ENCODE measurements around the gene ADCY9. TPM values are rescaled to one million over a fixed set of nuclear protein-coding genes. Genes with fewer than 3 reads are reported as not detected.
"Not testable (repeated sequence)": the region's sequence is repeated elsewhere in the genome, so short reads cannot be mapped to it uniquely, and the experiment has no call there.

Gene ADCY9
- total RNA-seq, 1 experiment from 2014 or later: 4.7 TPM

DNA sequence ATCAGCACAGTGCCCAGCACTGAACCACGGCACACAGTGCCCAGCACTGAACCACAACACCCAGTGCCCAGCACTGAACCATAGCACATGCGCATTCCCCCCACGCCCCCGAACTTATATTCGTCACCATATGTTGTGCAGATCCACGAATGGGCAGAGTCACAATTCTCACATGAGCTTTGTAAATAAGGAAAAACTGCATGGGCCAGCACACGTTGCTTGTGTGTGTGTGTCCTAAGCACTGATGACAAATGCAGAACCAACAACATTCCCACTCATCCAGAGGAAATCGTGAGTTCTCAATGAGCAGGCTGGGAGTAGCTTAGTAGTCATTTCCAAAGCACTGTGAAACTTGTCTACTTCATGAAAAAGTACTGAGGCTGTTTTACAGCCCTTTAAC, 70.0 kb downstream of the ADCY9 start:
- TF ChIP-seq, protein P1, sequence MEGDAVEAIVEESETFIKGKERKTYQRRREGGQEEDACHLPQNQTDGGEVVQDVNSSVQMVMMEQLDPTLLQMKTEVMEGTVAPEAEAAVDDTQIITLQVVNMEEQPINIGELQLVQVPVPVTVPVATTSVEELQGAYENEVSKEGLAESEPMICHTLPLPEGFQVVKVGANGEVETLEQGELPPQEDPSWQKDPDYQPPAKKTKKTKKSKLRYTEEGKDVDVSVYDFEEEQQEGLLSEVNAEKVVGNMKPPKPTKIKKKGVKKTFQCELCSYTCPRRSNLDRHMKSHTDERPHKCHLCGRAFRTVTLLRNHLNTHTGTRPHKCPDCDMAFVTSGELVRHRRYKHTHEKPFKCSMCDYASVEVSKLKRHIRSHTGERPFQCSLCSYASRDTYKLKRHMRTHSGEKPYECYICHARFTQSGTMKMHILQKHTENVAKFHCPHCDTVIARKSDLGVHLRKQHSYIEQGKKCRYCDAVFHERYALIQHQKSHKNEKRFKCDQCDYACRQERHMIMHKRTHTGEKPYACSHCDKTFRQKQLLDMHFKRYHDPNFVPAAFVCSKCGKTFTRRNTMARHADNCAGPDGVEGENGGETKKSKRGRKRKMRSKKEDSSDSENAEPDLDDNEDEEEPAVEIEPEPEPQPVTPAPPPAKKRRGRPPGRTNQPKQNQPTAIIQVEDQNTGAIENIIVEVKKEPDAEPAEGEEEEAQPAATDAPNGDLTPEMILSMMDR (conservative IDR thresholded peaks at IDR 0.05): no peak

DNA sequence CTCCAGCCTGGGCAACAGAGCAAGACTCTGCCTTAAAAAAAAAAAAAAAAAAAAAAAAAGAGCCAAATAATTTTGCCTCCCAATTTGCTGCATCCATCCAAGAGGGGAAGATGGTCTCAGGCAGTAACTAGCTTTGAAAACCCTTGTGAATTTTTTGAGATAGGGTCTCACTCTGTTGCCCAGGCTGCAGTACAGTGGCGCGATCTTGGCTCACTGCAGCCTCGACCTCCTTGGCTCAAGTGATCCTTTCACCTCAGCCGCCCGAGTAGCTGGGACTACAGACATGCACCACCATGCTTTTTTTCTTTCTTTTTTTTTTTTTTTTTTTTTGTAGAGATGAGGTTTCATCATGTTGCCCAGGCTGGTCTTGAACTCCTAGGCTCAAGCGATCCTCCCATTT, 70.7 kb downstream of the ADCY9 start:
- H3K27me3 Mint-ChIP-seq (ENCODE audit: low read depth); H4K20me1 ChIP-seq (ENCODE audit: control insufficient read depth, insufficient read depth, insufficient read length); H3K4me3 Mint-ChIP-seq; H3K56ac ChIP-seq (ENCODE audit: insufficient read length, low read depth, low read length); H3K36me3 Mint-ChIP-seq (ENCODE audit: insufficient read depth in 1 of 3, low read depth in 3 of 3); H2AK5ac ChIP-seq (ENCODE audit: insufficient read length, low read length); H3T11ph ChIP-seq (ENCODE audit: low read length); H2BK20ac ChIP-seq (ENCODE audit: low read depth, low read length, poor library complexity, severe bottlenecking); H3K23ac ChIP-seq (ENCODE audit: insufficient read length, low read depth, low read length); H3K18ac ChIP-seq (ENCODE audit: insufficient read length, low read depth, low read length); H3K9me3 Mint-ChIP-seq; DNase-seq; H4K5ac ChIP-seq (ENCODE audit: insufficient read length, low read depth, low read length); H3K79me2 ChIP-seq (ENCODE audit: insufficient read depth, low read length); H2AFZ ChIP-seq (ENCODE audit: low read length); H3K27ac ChIP-seq (ENCODE audit: insufficient read length, low read depth, low read length); H3K23me2 ChIP-seq (ENCODE audit: insufficient read length, low read depth, low read length, poor library complexity, severe bottlenecking); H3K4me2 ChIP-seq (ENCODE audit: insufficient read depth, insufficient read length, low read length); H2BK120ac ChIP-seq (ENCODE audit: low read depth, low read length, poor library complexity, severe bottlenecking); H4K8ac ChIP-seq (replicated peaks; ENCODE audit: insufficient read length, low read depth, low read length); H4K91ac ChIP-seq (ENCODE audit: insufficient read length, low read depth, low read length); H3K4me1 ChIP-seq (ENCODE audit: insufficient read depth, low read length); H3K4ac ChIP-seq (ENCODE audit: low read depth, low read length); H2BK12ac ChIP-seq (ENCODE audit: insufficient read length, low read depth, low read length); H3K9me3 ChIP-seq (ENCODE audit: control insufficient read depth, low read depth, low read length); H3K79me1 ChIP-seq (ENCODE audit: insufficient read depth, low read depth, low read length, poor library complexity, severe bottlenecking); H3K27ac Mint-ChIP-seq; H3K27me3 ChIP-seq (ENCODE audit: insufficient read depth, low read length); H3K4me1 Mint-ChIP-seq; H2BK5ac ChIP-seq (ENCODE audit: insufficient read length, low read length); H3K9ac ChIP-seq (ENCODE audit: extremely low read depth, insufficient read length, low read length); H2BK15ac ChIP-seq (ENCODE audit: low read depth, low read length); H3K14ac ChIP-seq (ENCODE audit: insufficient read depth, low read length): not testable (repeated sequence)
- WGBS (ENCODE audit: extremely low coverage, insufficient read length, low lambda C conversion rate): no CpG with 5 or more reads among the region's 6 CpGs

More for the DNA sequence above, 70.0 kb downstream of the ADCY9 start:
- H3K14ac ChIP-seq (ENCODE audit: insufficient read depth, low read length): no peak overlapping the region; the same call in 1 of the 2 replicates
- no peak overlapping the region for H2BK20ac ChIP-seq (ENCODE audit: low read depth, low read length, poor library complexity, severe bottlenecking)
- H4K5ac ChIP-seq (ENCODE audit: insufficient read length, low read depth, low read length): no peak overlapping the region
- no peaks in the 10 kb centered on the region for H4K20me1 ChIP-seq (ENCODE audit: control insufficient read depth, insufficient read depth, insufficient read length)
- H2BK120ac ChIP-seq (ENCODE audit: low read depth, low read length, poor library complexity, severe bottlenecking): no peak overlapping the region
- no peak overlapping the region for H2AFZ ChIP-seq (ENCODE audit: low read length)
- H2AK5ac ChIP-seq (ENCODE audit: insufficient read length, low read length): no peak overlapping the region
- no peaks in the 10 kb centered on the region for H3K23me2 ChIP-seq (ENCODE audit: insufficient read length, low read depth, low read length, poor library complexity, severe bottlenecking)
- H3K4me1 Mint-ChIP-seq: no peaks in the 10 kb centered on the region
- H3K56ac ChIP-seq (ENCODE audit: insufficient read length, low read depth, low read length): no peak overlapping the region
- no peak overlapping the region for H3T11ph ChIP-seq (ENCODE audit: low read length)
- H2BK15ac ChIP-seq (ENCODE audit: low read depth, low read length): no peak overlapping the region
- no peak overlapping the region for H4K8ac ChIP-seq (replicated peaks; ENCODE audit: insufficient read length, low read depth, low read length)
- no peak overlapping the region for H3K4me3 Mint-ChIP-seq
- no peaks in the 10 kb centered on the region for H3K36me3 Mint-ChIP-seq (ENCODE audit: insufficient read depth in 1 of 3, low read depth in 3 of 3)
- H2BK5ac ChIP-seq (ENCODE audit: insufficient read length, low read length): no peak overlapping the region
- H3K9ac ChIP-seq (ENCODE audit: extremely low read depth, insufficient read length, low read length): no peak overlapping the region
- no peaks in the 10 kb centered on the region for H3K79me2 ChIP-seq (ENCODE audit: insufficient read depth, low read length)
- H3K27me3 ChIP-seq (ENCODE audit: insufficient read depth, low read length): no peaks in the 10 kb centered on the region
- WGBS (ENCODE audit: extremely low coverage, insufficient read length, low lambda C conversion rate): no CpG with 5 or more reads among the region's 8 CpGs
- H3K9me3 Mint-ChIP-seq: no peaks in the 10 kb centered on the region
- H3K4me2 ChIP-seq (ENCODE audit: insufficient read depth, insufficient read length, low read length): no peak overlapping the region
- H3K27me3 Mint-ChIP-seq (ENCODE audit: low read depth): peaks cover 1% of the 10 kb centered on the region; the same call in 1 of the 2 replicates
- no peaks in the 10 kb centered on the region for H3K79me1 ChIP-seq (ENCODE audit: insufficient read depth, low read depth, low read length, poor library complexity, severe bottlenecking)
- no peaks in the 10 kb centered on the region for H3K4me1 ChIP-seq (ENCODE audit: insufficient read depth, low read length)
- no peak overlapping the region for H3K18ac ChIP-seq (ENCODE audit: insufficient read length, low read depth, low read length)
- no peak for DNase-seq
- no peak overlapping the region for H4K91ac ChIP-seq (ENCODE audit: insufficient read length, low read depth, low read length)
- H3K4ac ChIP-seq (ENCODE audit: low read depth, low read length): no peak overlapping the region
- no peak overlapping the region for H3K27ac ChIP-seq (ENCODE audit: insufficient read length, low read depth, low read length)
- H3K23ac ChIP-seq (ENCODE audit: insufficient read length, low read depth, low read length): no peak overlapping the region
- H3K9me3 ChIP-seq (ENCODE audit: control insufficient read depth, low read depth, low read length): no peaks in the 10 kb centered on the region
- no peak overlapping the region for H2BK12ac ChIP-seq (ENCODE audit: insufficient read length, low read depth, low read length)
- H3K27ac Mint-ChIP-seq: peak overlapping the region in 1 of 3 experiments; percentile 38; a peak in 1 of 7 replicates

All from H9 (cell line).